Endothelial cell of umbilical vein (primary cell): ENCODE data around the gene TMEM131. TPM values are rescaled to one million over a fixed set of nuclear protein-coding genes. Genes with fewer than 3 reads are reported as not detected.

Source experiments
- BruUV-seq: library from RNA; stranded (reverse); fragments of 400-500 nt; replicated peaks from 2 replicates; lab custom pipeline; 2021; lab: Mats Ljungman, UMichigan
- CTCF ChIA-PET: fragments of 300-600, 350-600 bp; sonication (Branson Sonifier 250); formaldehyde crosslinking; loops from one replicate; lab custom pipeline; 2021; ENCODE audit warnings: antibody characterized with exemption, inconsistent platforms; lab: Charles Lee
- POLR2A ChIA-PET: fragments of 300-600, 350-600 bp; sonication (Branson Sonifier 250); formaldehyde crosslinking; loops from one replicate; lab custom pipeline; 2021; ENCODE audit warnings: antibody characterized with exemption, inconsistent platforms; lab: Charles Lee
- DNase-seq: peaks from one replicate; pipeline ENCODE4 v3.0.0-alpha.2; 2011; ENCODE audit warnings: low read depth, low spot score
- FAIRE-seq: peaks from 2 replicates; lab custom pipeline; 2011; peaks lifted over from hg19 to GRCh38; lab: Jason Lieb, UNC
- H2AFZ ChIP-seq: 2 replicates; pipeline ENCODE4 v1.6.0; 2012; ENCODE audit warnings: low read depth, low read length, control low read depth, inconsistent platforms
- H3K27ac ChIP-seq: 2 replicates; pipeline ENCODE4 v1.5.1; 2011; ENCODE audit warnings: low read depth, mild to moderate bottlenecking, control low read depth, low read length, moderate library complexity; ENCODE audit not compliant: insufficient read depth
- H3K27me3 ChIP-seq, 2 experiments: 2 replicates each; pipeline versions ENCODE4 v1.6.0 to v1.6.1; 2011; ENCODE audit warnings: low read length in 2 of 2, mixed read lengths in 1 of 2; ENCODE audit not compliant: control insufficient read depth in 2 of 2, insufficient read depth in 2 of 2
- H3K36me3 ChIP-seq, 2 experiments: 2 replicates in 1 of 2; 3 replicates in 1 of 2; pipeline ENCODE4 v1.5.1; 2011; ENCODE audit warnings: low read length in 2 of 2, mild to moderate bottlenecking in 1 of 2, moderate library complexity in 1 of 2; ENCODE audit not compliant: control insufficient read depth in 2 of 2, insufficient read depth in 2 of 2; ENCODE audit errors: extremely low read depth in 1 of 2
- H3K4me1 ChIP-seq: 3 replicates; pipeline ENCODE4 v1.5.1; 2011; ENCODE audit warnings: mild to moderate bottlenecking, low read length; ENCODE audit not compliant: control insufficient read depth, insufficient read depth; ENCODE audit errors: extremely low read depth
- H3K4me2 ChIP-seq: 2 replicates; pipeline ENCODE4 v1.6.1; 2011; ENCODE audit warnings: low read length, control low read depth, mixed read lengths; ENCODE audit not compliant: insufficient read depth
- H3K4me3 ChIP-seq, 3 experiments: fragments of 200-600 bp in 1 of 3; sonication (generic), shearing (Covaris generic) in 1 of 3; replicated peaks in 1 of 3; 2 replicates each; pipeline ENCODE4 v1.5.1; 2011 to 2016; ENCODE audit warnings: control low read depth in 3 of 3, low read length in 3 of 3, mild to moderate bottlenecking in 2 of 3, inconsistent platforms in 1 of 3, low read depth in 1 of 3, moderate library complexity in 1 of 3; ENCODE audit not compliant: insufficient read depth in 1 of 3
- H3K79me2 ChIP-seq: 2 replicates; pipeline ENCODE4 v1.6.0; 2012; ENCODE audit warnings: low read length, inconsistent platforms; ENCODE audit not compliant: control insufficient read depth, insufficient read depth
- H3K9ac ChIP-seq: replicated peaks from 2 replicates; pipeline ENCODE3; 2011; ENCODE audit warnings: low read length, control low read depth; ENCODE audit not compliant: insufficient read depth; ENCODE audit errors: extremely low read depth
- H3K9me1 ChIP-seq: replicated peaks from 3 replicates; pipeline ENCODE4 v1.6.0; 2011; ENCODE audit warnings: mild to moderate bottlenecking, low read length; ENCODE audit not compliant: control insufficient read depth, insufficient read depth; ENCODE audit errors: extremely low read depth
- H3K9me3 ChIP-seq: replicated peaks from 2 replicates; pipeline ENCODE4 v1.5.1; 2012; ENCODE audit warnings: low read length, inconsistent platforms; ENCODE audit not compliant: control insufficient read depth, insufficient read depth
- H4K20me1 ChIP-seq: replicated peaks from 2 replicates; pipeline ENCODE3; 2011; ENCODE audit warnings: mild to moderate bottlenecking, low read length; ENCODE audit not compliant: control insufficient read depth, insufficient read depth; ENCODE audit errors: extremely low read depth
- EZH2 ChIP-seq: IDR thresholded peaks from 2 replicates; pipeline ENCODE4 v1.6.1; 2012; ENCODE audit warnings: borderline replicate concordance, low read depth, mild to moderate bottlenecking, moderate library complexity, low read length, inconsistent platforms; ENCODE audit not compliant: severe bottlenecking
- FOS ChIP-seq: IDR thresholded peaks from 2 replicates; pipeline ENCODE4 v1.6.1; 2011; ENCODE audit warnings: mild to moderate bottlenecking, low read length, moderate library complexity, borderline replicate concordance; ENCODE audit not compliant: insufficient read depth
- GATA2 ChIP-seq: IDR thresholded peaks from 2 replicates; pipeline ENCODE4 v1.7.0; 2011; ENCODE audit warnings: low read depth, mild to moderate bottlenecking, moderate library complexity, mixed read lengths, low read length; ENCODE audit not compliant: insufficient read length, insufficient read depth
- JUN ChIP-seq: IDR thresholded peaks from 2 replicates; pipeline ENCODE4 v1.6.1; 2011; ENCODE audit warnings: borderline replicate concordance, low read depth; ENCODE audit not compliant: insufficient read length, insufficient read depth
- MAX ChIP-seq: IDR thresholded peaks from 2 replicates; pipeline ENCODE4 v1.6.1; 2011; ENCODE audit not compliant: insufficient read depth, insufficient read length
- MYC ChIP-seq: IDR thresholded peaks from one replicate; pipeline ENCODE4 v1.6.1; 2011; ENCODE audit warnings: mild to moderate bottlenecking, low read depth, low read length
- POLR2A ChIP-seq: IDR thresholded peaks from 2 replicates; pipeline ENCODE4 v1.6.1; 2012; ENCODE audit warnings: low read depth, mild to moderate bottlenecking, control low read depth, low read length
- POLR2AphosphoS5 ChIP-seq: IDR thresholded peaks from 2 replicates; pipeline ENCODE4 v1.6.1; 2012; ENCODE audit warnings: low read depth, mild to moderate bottlenecking, control low read depth, low read length, moderate library complexity; ENCODE audit not compliant: insufficient read depth
- dilution Hi-C: fragments of 300-500 bp; cut with MboI; formaldehyde crosslinking; loops from one replicate; pipeline ENCODE4 v1.15.0; 2019; ENCODE audit warnings: low sequenced_read_pairs; ENCODE audit not compliant: extremely low pct_ligation_motif_present
- intact Hi-C: fragments of 100-400 bp; cut with micrococcal nuclease; formaldehyde crosslinking; loops from one replicate; pipeline ENCODE4 v1.10.0; 2022
- polyA plus RNA-seq, 4 experiments: library from polyadenylated mRNA; depleted of rRNA in 3 of 4; stranded (reverse) in 3 of 4; unstranded in 1 of 4; fragments of >200 nt; gene quantifications; 2 replicates each; pipeline versions ENCODE4 v1.2.1 to v1.2.3, GENCODE V29; 2011 to 2012; ENCODE audit warnings: missing spikeins in 1 of 4
- total RNA-seq: library from RNA; stranded (reverse); gene quantifications from 2 replicates; pipeline ENCODE4 v1.2.3, GENCODE V29; 2021
- TF ChIP-seq, protein P1 (sequence below), 2 donors: IDR thresholded peaks; 1 replicate in 1 of 2; 2 replicates in 1 of 2; pipeline ENCODE4 v1.5.1; 2011; ENCODE audit warnings: low read length in 2 of 2, mild to moderate bottlenecking in 2 of 2, moderate library complexity in 2 of 2, control low read depth in 1 of 2, inconsistent platforms in 1 of 2, low read depth in 1 of 2; ENCODE audit not compliant: insufficient read depth in 1 of 2; ENCODE audit errors: extremely low read depth in 1 of 2

TMEM131 gene
- total and polyA plus RNA-seq, 2 donors (not counting 3 experiments of a cell fraction or from before 2014, with no cell fraction given): 12.2 to 28.6 TPM

GRCh38 chr2:97979904-97980303 lies 15.8 kb downstream of the TMEM131 start:
- Histone ChIP-seq H3K4me2 (no peak overlapping the region), H3K27me3 (no peaks in the 10 kb centered on the region), H3K9ac (no peak overlapping the region), H3K27ac (no peak overlapping the region), H4K20me1 (peaks cover 4% of the 10 kb centered on the region), H3K4me3 (no peak overlapping the region), H3K79me2 (peaks cover 18% of the 10 kb centered on the region), H2AFZ (no peak overlapping the region), H3K9me3 (peaks cover 2% of the 10 kb centered on the region), H3K4me1 (no peaks in the 10 kb centered on the region), H3K36me3 (no peaks in the 10 kb centered on the region), H3K9me1 (no peaks in the 10 kb centered on the region)
- DNase-seq: no peak
- BruUV-seq: no TSS peak
- ChIA-PET CTCF (no interaction called here), POLR2A (no interaction called here)
- dilution Hi-C loops (no loop called here), intact Hi-C loops (no loop called here)
- no peak for TF ChIP-seq JUN
- no peak for TF ChIP-seq MYC
- TF ChIP-seq EZH2: no peak
- no peak for TF ChIP-seq MAX
- no peak for TF ChIP-seq GATA2
- TF ChIP-seq POLR2A: no peak
- no peak for TF ChIP-seq FOS
- TF ChIP-seq, protein P1, sequence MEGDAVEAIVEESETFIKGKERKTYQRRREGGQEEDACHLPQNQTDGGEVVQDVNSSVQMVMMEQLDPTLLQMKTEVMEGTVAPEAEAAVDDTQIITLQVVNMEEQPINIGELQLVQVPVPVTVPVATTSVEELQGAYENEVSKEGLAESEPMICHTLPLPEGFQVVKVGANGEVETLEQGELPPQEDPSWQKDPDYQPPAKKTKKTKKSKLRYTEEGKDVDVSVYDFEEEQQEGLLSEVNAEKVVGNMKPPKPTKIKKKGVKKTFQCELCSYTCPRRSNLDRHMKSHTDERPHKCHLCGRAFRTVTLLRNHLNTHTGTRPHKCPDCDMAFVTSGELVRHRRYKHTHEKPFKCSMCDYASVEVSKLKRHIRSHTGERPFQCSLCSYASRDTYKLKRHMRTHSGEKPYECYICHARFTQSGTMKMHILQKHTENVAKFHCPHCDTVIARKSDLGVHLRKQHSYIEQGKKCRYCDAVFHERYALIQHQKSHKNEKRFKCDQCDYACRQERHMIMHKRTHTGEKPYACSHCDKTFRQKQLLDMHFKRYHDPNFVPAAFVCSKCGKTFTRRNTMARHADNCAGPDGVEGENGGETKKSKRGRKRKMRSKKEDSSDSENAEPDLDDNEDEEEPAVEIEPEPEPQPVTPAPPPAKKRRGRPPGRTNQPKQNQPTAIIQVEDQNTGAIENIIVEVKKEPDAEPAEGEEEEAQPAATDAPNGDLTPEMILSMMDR (IDR thresholded peaks at IDR 0.05; ENCODE audit: extremely low read depth in 1 of 2, insufficient read depth in 1 of 2, low read depth in 1 of 2, low read length in 2 of 2): no peak
- no peak for TF ChIP-seq POLR2AphosphoS5
- FAIRE-seq: no peak
